GM21619 (cell line): ENCODE measurements around the gene ZNF280D.
A peak's percentile ranks its signal among the peaks of the same experiment; 100 is the strongest.

Experiments used
- ATAC-seq: cut with Tn5 transposase; IDR thresholded peaks from one replicate; pipeline ENCODE4 v1.9.1; 2021; ENCODE audit not compliant: unreplicated experiment

Gene ZNF280D

DNA sequence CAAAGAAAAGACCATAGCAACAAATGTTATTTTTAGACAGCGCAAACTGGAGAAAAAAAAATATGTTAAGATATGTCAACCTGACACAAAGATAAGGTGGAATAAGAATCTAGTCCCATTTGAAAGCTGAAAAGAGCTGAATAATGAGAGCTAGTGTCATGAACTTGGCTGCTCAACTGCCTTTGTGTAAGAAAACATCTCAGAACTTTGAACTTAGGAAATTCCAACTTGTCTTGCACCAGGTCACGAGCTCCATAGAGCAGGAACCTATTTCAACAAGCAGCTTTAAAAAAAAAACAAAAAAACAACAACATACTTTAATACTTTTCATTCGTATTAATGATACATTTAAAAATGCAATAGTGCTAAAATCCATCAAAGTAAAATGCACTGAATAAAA lies 79.5 kb downstream of the ZNF280D start:
- no peak for ATAC-seq

DNA sequence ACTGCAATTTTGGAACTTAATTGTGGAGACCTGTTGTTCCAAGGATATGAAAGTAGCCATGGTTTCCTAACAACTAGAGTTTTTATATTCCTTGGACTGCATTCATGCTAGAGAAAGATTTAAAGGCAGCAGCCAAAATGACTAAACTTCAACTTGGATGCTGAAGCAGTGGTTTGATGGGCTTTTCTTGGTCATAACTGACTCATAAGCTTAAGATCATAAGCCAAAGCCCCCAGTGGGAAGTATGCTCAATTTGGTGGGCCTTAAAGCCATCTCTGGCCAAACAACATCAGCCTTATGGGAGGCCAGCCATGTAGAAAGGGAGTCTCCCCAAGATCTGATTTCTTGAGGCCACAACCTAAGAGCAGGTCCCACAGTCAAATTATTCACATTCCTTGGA lies 80.2 kb downstream of the ZNF280D start:
- no peak for ATAC-seq

GRCh38 chr15:56648311-56648710 lies 85.0 kb downstream of the ZNF280D start:
- ATAC-seq = no peak

DNA sequence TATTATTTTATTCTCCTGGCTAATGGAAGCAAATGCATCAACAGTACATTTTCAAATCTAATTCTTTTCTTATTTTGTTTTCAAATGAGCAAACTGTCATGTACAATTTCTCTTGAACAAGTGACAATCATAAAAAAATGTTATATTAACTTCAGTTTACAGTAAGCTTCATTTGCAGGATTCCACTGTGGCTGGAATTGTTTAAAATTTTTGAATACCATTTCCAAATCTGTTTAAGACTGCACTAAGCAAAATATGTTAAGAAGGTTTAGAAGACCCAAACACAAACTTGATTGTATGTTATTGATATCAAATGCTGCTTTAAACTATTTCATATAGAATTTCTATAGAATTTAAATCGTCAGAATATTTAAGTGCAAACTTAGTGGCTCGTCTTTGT lies 92.8 kb downstream of the ZNF280D start:
- no peak for ATAC-seq

DNA sequence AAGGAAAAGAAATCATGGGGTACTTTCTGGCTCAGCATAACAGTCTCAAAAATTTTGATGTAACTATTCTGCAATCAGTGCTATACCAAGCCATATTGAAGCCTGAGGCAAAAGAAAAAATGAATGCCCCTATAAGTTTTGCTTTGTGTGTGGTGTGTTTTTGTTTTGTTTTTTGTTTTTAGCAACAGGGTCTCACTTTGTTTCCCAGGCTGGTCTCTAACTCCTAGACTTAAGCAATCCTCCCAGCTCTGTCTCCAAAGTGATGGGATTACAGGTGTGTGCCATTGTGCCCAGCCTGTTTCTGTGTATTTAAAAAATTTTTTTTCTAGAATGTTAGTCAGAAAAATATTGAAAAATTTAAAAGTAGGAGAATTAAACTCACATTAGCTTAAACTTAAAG lies 93.2 kb downstream of the ZNF280D start:
- no peak for ATAC-seq

DNA sequence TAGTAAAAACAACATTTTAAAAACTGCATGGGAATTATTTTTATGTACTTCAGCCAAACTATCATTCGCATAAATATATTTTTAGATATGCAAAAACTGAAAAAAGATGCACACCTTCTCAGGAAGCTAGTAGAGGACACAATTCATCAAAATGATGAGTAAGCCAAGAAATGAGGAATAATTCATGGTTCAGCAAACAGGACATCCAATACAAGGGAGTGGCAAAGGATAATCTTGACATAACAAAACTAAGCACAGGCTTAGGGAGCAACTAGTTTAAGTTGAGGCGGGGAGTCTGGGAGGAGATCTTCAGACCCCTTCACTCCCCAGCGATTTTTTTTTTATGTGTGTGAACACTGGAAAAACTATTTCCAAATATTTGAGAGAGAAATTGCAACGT lies 93.7 kb downstream of the ZNF280D start:
- no peak for ATAC-seq

DNA sequence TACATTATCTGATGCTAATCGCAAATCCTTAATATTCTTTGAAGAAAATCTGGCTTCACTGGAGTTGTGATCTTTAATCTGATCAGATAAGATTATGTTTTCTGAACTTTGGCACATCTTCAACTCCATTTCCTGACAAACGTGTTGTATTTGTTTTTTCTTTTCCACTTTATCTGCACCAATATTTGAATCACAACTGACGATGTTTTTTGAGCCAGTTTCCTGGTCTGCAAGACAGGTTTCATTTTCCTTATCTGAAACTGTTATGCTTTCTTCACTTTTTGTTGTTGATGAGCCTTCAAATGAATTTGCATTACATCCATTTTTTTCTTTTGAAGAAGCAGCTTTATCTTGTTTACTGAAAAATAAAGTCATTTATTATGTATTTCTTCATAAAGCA lies 101.5 kb downstream of the ZNF280D start:
- no peak for ATAC-seq

GRCh38 chr15:56628893-56629532 lies 104.3 kb downstream of the ZNF280D start:
- ATAC-seq = no peak

GRCh38 chr15:56619887-56620286 lies 113.4 kb downstream of the ZNF280D start:
- no peak for ATAC-seq

- ATAC-seq = no peak
These were observed 115.7 kb downstream of the ZNF280D start for GRCh38 chr15:56617628-56618027.

- no peak for ATAC-seq
These were observed 116.8 kb downstream of the ZNF280D start for GRCh38 chr15:56616551-56616950.

DNA sequence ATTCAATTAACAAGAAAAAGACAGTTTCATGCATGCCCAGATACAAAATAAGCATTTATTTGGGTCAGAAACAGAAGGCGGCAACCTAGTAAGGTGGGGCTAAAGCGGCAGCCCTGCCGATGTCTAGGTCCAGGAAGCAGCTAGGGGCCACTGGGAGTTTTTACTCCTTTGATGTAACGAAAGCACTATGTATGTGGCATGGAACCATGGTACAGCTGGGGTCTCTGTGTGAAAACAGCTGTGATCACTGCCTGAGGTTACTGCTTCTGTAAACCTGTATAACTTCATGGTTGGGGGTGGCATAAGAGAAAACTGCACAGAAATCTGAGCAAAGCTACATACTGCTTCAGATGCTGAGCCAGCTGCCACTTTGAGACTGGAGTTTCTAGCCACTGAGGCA lies 119.5 kb downstream of the ZNF280D start:
- ATAC-seq = no peak

GRCh38 chr15:56608993-56609392 lies 124.3 kb downstream of the ZNF280D start:
- ATAC-seq = peak; percentile 41

DNA sequence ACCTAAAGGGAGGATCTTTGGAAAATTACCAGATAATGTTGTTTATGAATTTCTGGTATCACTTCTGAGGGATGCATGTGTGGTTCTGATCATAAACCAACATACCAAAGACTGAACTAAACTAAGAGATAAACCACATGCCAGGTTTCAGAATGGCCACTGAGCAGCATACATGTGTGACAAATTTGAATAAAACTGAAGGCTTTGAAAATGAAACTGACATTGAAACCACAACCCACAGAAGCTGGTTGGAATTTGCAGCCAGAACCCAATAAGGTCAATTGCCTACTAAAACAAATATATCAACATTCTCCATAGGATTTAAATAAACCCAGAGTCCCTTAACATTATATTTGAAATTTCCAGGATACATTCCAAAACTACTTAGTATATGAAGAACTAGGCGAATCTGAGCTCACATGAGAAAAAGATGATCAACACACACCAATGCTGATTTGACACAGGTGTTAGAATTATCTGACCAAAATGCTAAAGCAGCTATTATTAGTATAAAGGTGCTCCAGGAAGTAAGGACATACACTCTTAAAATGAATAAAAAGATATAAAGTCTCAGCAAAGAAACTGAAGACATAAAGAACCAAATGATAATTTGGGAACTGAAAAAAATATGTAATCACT lies 125.0 kb downstream of the ZNF280D start:
- ATAC-seq = peak; percentile 96

DNA sequence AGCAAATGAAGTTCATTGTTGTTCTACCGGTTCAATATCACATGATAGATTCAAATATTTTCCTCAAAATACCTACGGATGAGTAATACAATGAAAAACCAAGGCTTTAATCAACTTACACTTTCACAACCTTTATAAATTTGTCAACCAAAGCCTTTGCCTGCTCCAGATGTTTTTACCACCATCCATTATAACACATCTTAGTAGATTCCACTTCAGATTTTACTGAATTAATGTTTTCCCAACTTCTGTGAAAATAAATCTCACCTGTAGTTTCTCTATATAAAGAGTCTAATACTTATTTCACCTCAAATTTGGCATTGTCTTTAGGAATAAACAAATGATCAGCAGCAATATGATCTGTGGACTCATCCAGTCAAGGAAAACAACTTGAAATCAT lies 131.1 kb downstream of the ZNF280D start:
- ATAC-seq = no peak

DNA sequence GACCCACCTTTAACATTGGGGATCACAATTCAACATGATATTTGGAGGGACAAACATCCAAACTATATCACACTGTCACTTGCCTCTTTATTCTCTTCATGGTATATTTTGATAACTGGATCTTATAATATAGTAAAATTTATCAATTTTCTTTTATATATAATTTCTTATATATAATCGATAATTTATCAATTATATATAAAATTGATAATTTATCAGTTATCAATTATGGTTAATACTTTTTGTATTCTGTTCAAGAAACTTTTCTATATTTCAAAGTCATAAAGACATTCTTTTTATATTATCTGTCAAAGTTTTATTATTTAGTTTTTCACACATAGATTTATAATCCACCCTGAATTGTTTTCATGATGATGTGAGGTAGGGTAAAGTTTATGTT lies 132.9 kb downstream of the ZNF280D start:
- ATAC-seq = no peak

GRCh38 chr15:56598991-56599390 lies 134.3 kb downstream of the ZNF280D start:
- no peak for ATAC-seq

DNA sequence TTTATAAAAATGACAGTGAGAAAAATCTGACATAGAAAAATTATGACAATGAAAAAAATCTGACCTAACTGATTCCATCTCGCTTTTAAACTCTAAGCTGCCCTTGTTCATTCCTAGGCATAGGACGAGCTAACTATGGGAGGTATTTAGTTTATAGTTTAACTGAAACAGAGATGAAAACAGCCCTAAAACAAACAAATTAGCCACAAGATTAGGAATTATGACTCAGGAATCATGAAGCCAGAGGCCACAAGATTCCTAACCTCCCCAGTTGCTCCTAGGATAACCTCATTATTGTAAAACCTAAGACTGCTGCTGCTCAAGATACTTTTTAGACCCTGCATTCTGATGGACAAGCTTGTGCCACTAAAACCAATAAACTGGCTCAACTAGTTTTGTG lies 145.6 kb downstream of the ZNF280D start:
- no peak for ATAC-seq

- no peak for ATAC-seq
These were observed 147.1 kb downstream of the ZNF280D start for GRCh38 chr15:56586206-56586605.

- no peak for ATAC-seq
These were observed 150.5 kb downstream of the ZNF280D start for GRCh38 chr15:56582785-56583184.
